ENCODE data around the gene PRR35. TPM values are rescaled to one million over a fixed set of nuclear protein-coding genes. Genes with fewer than 3 reads are reported as not detected.

Gene PRR35
- polyA plus RNA-seq, 1 donor (not counting 4 experiments of a cell fraction or from before 2014, with no cell fraction given): not detected

DNA sequence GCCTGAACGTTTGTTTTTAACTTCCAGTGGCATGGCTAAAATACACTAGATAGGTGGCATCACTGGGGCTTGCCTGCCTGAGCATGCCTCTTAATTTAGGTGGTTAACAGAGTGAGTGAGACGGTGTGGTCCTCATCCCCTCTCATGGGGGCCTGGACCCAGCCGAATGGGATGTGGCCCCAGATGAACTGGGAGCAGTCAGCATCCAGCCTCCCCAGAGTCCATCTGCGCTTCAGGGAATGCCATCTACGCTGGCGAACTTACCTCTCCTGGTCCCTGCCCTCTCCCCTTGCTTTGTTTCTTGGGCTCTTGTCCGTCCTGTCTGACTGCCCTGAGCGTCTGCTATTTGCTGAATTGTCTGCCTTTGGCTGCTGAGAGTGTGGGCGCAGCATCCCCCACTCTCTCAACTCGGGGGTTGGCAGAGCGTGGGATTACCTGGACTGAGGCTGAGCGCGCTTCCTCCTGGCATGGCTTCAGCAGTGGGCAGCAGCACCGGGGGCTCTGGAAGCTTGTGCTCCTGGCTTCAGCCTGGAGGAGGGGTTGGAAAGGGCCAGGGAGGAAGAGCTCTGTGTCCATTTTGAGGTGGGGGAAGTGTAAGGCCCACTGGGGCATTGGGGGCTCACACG lies 31.8 kb downstream of the PRR35 start:
- DNase-seq (ENCODE audit: low read depth, low spot score): no peak
- no peaks in the 10 kb centered on the region for H3K9me3 ChIP-seq (ENCODE audit: control insufficient read depth, low read depth, low read length)
- peak overlapping the region in 1 of 3 experiments; percentile 37 for H3K4me3 ChIP-seq (ENCODE audit: control insufficient read depth in 2 of 3, extremely low read depth in 1 of 3, insufficient read depth in 2 of 3, low read depth in 1 of 3, low read length in 3 of 3)
- peaks cover 43% of the 10 kb centered on the region for H3K79me2 ChIP-seq (ENCODE audit: control insufficient read depth, insufficient read depth, low read length)
- H3K9me1 ChIP-seq (ENCODE audit: control insufficient read depth, extremely low read depth, insufficient read depth, low read length): peaks cover 12% of the 10 kb centered on the region
- no peak overlapping the region for H2AFZ ChIP-seq (ENCODE audit: control insufficient read depth, low read length)
- H3K27ac ChIP-seq (ENCODE audit: control insufficient read depth, insufficient read depth, low read length): no peak overlapping the region
- peaks cover 46% of the 10 kb centered on the region for H4K20me1 ChIP-seq (ENCODE audit: control insufficient read depth, extremely low read depth, insufficient read depth, low read length)
- TF ChIP-seq, protein P1, sequence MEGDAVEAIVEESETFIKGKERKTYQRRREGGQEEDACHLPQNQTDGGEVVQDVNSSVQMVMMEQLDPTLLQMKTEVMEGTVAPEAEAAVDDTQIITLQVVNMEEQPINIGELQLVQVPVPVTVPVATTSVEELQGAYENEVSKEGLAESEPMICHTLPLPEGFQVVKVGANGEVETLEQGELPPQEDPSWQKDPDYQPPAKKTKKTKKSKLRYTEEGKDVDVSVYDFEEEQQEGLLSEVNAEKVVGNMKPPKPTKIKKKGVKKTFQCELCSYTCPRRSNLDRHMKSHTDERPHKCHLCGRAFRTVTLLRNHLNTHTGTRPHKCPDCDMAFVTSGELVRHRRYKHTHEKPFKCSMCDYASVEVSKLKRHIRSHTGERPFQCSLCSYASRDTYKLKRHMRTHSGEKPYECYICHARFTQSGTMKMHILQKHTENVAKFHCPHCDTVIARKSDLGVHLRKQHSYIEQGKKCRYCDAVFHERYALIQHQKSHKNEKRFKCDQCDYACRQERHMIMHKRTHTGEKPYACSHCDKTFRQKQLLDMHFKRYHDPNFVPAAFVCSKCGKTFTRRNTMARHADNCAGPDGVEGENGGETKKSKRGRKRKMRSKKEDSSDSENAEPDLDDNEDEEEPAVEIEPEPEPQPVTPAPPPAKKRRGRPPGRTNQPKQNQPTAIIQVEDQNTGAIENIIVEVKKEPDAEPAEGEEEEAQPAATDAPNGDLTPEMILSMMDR (optimal IDR thresholded peaks at IDR 0.05 in 1 of 3, IDR thresholded peaks at IDR 0.05 in 1 of 3, conservative IDR thresholded peaks at IDR 0.05 in 1 of 3; ENCODE audit: extremely low read depth in 1 of 3, insufficient read depth in 2 of 3, low read length in 3 of 3): no peak
- no peak for TF ChIP-seq EZH2 (IDR thresholded peaks at IDR 0.05; ENCODE audit: low read length)
- H3K4me2 ChIP-seq (ENCODE audit: control insufficient read depth, extremely low read depth, insufficient read depth, low read depth, low read length): peak overlapping the region; percentile 50
- no peak for FAIRE-seq
- peaks cover 57% of the 10 kb centered on the region for H3K4me1 ChIP-seq (ENCODE audit: control insufficient read depth, extremely low read depth, insufficient read depth, low read length)
- H3K36me3 ChIP-seq (ENCODE audit: control insufficient read depth in 2 of 2, extremely low read depth in 1 of 2, insufficient read depth in 2 of 2, low read length in 2 of 2): peaks cover 0 to 1% of the 10 kb centered on the region in 2 experiments
- no peaks in the 10 kb centered on the region for H3K27me3 ChIP-seq (ENCODE audit: control insufficient read depth, extremely low read depth, insufficient read depth, low read length)
- H3K9ac ChIP-seq (ENCODE audit: control insufficient read depth, extremely low read depth, insufficient read depth, low read length): no peak overlapping the region
- dilution Hi-C loops (cut with MboI; ENCODE audit: extremely low pct_ligation_motif_present, low sequenced_read_pairs): no loop called here

DNA sequence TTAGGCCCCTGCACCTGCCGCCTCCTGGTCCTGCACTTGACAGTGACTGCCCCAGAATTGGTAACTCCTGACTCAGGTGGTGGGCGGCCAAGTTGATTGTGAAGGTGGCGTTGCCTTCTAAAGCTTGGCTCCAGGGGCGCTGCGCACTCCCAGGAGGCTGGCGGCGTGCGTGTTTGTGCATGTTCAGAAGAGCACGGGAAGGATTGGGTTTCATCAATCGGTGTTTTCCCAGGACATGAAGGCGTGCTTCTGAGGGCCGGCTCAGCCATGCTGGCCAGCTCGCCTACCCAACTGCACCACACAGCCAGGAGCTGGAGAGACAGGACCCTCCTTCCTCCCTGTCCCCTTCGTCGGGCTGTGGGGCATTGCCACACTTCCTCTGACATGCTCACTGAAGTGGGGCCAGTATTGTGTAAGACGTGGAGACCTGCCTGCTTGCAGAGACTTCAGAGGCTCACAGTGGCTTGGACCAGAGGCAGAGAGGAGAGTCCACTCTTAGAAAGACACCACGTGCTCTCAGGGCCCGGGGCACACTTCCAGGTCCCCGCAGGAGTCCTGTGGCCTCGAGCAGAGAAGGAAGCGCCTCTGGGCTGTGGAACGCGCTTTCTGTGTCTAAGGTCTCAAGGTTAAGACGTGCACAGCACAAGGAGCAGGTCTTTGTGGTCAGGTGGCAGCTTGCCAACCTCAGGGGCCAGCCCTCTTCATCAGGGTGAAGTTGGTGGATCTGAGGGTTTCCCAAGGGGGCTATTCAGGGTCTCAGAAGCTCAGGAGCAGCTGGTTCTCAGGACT lies 32.5 kb downstream of the PRR35 start:
- Histone ChIP-seq H3K9ac (ENCODE audit: control insufficient read depth, extremely low read depth, insufficient read depth, low read length) (peak overlapping the region; percentile 70), H3K9me1 (ENCODE audit: control insufficient read depth, extremely low read depth, insufficient read depth, low read length) (peaks cover 12% of the 10 kb centered on the region), H3K27ac (ENCODE audit: control insufficient read depth, insufficient read depth, low read length) (peak overlapping the region; percentile 81), H2AFZ (ENCODE audit: control insufficient read depth, low read length) (no peak overlapping the region), H3K4me2 (ENCODE audit: control insufficient read depth, extremely low read depth, insufficient read depth, low read depth, low read length) (peak overlapping the region; percentile 67), H3K36me3 (ENCODE audit: control insufficient read depth in 2 of 2, extremely low read depth in 1 of 2, insufficient read depth in 2 of 2, low read length in 2 of 2) (peaks cover 0 to 1% of the 10 kb centered on the region in 2 experiments), H3K4me1 (ENCODE audit: control insufficient read depth, extremely low read depth, insufficient read depth, low read length) (peaks cover 51% of the 10 kb centered on the region), H4K20me1 (ENCODE audit: control insufficient read depth, extremely low read depth, insufficient read depth, low read length) (peaks cover 46% of the 10 kb centered on the region), H3K9me3 (ENCODE audit: control insufficient read depth, low read depth, low read length) (no peaks in the 10 kb centered on the region), H3K79me2 (ENCODE audit: control insufficient read depth, insufficient read depth, low read length) (peaks cover 45% of the 10 kb centered on the region), H3K4me3 (ENCODE audit: control insufficient read depth in 2 of 3, extremely low read depth in 1 of 3, insufficient read depth in 2 of 3, low read depth in 1 of 3, low read length in 3 of 3) (peak overlapping the region in 2 of 3 experiments; percentile 9 to 53), H3K27me3 (ENCODE audit: control insufficient read depth, extremely low read depth, insufficient read depth, low read length) (no peaks in the 10 kb centered on the region)
- peak; percentile 81 for FAIRE-seq
- DNase-seq (ENCODE audit: low read depth, low spot score): peak; percentile 61
- dilution Hi-C loops (cut with MboI; ENCODE audit: extremely low pct_ligation_motif_present, low sequenced_read_pairs): no loop called here
- no peak for TF ChIP-seq EZH2 (IDR thresholded peaks at IDR 0.05; ENCODE audit: low read length)
- TF ChIP-seq, protein P1 (optimal IDR thresholded peaks at IDR 0.05 in 1 of 3, IDR thresholded peaks at IDR 0.05 in 1 of 3, conservative IDR thresholded peaks at IDR 0.05 in 1 of 3; ENCODE audit: extremely low read depth in 1 of 3, insufficient read depth in 2 of 3, low read length in 3 of 3): peak; percentile 84 to 92 (median 89)

Measured in keratinocyte (primary cell).